ENCODE results near the gene WWTR1.

DNA sequence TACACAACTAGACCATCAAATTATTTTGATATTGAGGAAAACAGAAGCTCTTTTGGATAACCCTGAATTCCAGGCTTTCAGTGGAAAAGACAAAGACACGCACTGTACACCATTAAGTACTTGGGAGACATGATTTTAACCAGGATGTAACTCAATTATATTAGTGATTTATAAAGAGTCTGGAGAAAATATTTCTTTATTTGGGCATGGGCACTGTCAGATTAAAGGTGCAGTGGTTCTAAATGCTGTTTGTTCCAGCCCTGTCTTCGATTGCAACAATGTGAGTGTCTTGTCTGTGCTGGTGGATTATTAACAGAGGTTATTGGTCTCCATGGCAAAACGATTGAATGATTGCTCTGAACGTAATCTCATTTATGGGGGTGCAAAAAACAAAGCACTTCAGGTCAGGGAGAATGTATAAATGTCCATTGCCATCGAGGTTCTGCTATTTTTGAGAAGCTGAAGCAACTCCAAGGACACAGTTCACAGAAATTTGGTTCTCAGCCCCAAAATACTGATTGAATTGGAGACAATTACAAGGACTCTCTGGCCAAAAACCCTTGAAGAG is 183.5 kb downstream of the WWTR1 start, which contains the start of gene TM4SF4:
- TF ChIP-seq TAF1 (IDR thresholded peaks at IDR 0.05; ENCODE audit: borderline replicate concordance, insufficient read depth, low read length), result no peak
- no peak for TF ChIP-seq REST (IDR thresholded peaks at IDR 0.05; ENCODE audit: insufficient read depth in 1 of 2, low read depth in 2 of 2, low read length in 2 of 2)
- TF ChIP-seq POLR2AphosphoS5 (IDR thresholded peaks at IDR 0.05; ENCODE audit: low read depth, low read length), result no peak
- TF ChIP-seq SIN3A (IDR thresholded peaks at IDR 0.05; ENCODE audit: borderline replicate concordance, insufficient read depth, low read length), result no peak
- no peak for TF ChIP-seq FOXP2 (optimal IDR thresholded peaks at IDR 0.05; ENCODE audit: borderline replicate concordance, extremely low read depth, extremely low read length, insufficient read depth)

Data from PFSK-1 (cell line).